RWPE1 (cell line): ENCODE data around the gene MICU2.

Source experiments
- CTCF ChIA-PET: fragments of 350-600 bp; sonication (Branson Sonifier 250); formaldehyde crosslinking; extraction: SDS; loops from one replicate; lab custom pipeline; 2021; lab: Yijun Ruan, JAX
- POLR2A ChIA-PET: fragments of 400-600 bp; formaldehyde crosslinking; extraction: SDS; loops from one replicate; lab custom pipeline; 2020; ENCODE audit warnings: antibody characterized with exemption; ENCODE audit not compliant: low non-redundant PET; lab: Yijun Ruan, JAX
- DNase-seq: peaks from one replicate; pipeline ENCODE4 v3.0.0; 2012; ENCODE audit warnings: low spot score
- H3K27ac ChIP-seq: fragments of 450-650 bp; 2 replicates; pipeline ENCODE4 v1.5.1; 2017
- TF ChIP-seq, protein P1 (sequence below): fragments of 450-650 bp; conservative IDR thresholded peaks from 2 replicates; pipeline ENCODE4 v1.5.1; 2017; ENCODE audit warnings: low read depth, mild to moderate bottlenecking

The MICU2 gene, protein sequence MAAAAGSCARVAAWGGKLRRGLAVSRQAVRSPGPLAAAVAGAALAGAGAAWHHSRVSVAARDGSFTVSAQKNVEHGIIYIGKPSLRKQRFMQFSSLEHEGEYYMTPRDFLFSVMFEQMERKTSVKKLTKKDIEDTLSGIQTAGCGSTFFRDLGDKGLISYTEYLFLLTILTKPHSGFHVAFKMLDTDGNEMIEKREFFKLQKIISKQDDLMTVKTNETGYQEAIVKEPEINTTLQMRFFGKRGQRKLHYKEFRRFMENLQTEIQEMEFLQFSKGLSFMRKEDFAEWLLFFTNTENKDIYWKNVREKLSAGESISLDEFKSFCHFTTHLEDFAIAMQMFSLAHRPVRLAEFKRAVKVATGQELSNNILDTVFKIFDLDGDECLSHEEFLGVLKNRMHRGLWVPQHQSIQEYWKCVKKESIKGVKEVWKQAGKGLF

GRCh38 chr13:21603531-21604448 is at the start of gene MICU2:
TSS of gene MICU2 (minus strand) at chr13:21604170. CDS start at chr13:21604148, 22 bp downstream.
- TF ChIP-seq, protein P1, sequence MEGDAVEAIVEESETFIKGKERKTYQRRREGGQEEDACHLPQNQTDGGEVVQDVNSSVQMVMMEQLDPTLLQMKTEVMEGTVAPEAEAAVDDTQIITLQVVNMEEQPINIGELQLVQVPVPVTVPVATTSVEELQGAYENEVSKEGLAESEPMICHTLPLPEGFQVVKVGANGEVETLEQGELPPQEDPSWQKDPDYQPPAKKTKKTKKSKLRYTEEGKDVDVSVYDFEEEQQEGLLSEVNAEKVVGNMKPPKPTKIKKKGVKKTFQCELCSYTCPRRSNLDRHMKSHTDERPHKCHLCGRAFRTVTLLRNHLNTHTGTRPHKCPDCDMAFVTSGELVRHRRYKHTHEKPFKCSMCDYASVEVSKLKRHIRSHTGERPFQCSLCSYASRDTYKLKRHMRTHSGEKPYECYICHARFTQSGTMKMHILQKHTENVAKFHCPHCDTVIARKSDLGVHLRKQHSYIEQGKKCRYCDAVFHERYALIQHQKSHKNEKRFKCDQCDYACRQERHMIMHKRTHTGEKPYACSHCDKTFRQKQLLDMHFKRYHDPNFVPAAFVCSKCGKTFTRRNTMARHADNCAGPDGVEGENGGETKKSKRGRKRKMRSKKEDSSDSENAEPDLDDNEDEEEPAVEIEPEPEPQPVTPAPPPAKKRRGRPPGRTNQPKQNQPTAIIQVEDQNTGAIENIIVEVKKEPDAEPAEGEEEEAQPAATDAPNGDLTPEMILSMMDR, result no peak
- peak within 1 kb of the TSS; percentile 92 for H3K27ac ChIP-seq
- ChIA-PET POLR2A (interaction anchor here (0.5 to 1.0 kb wide), 7 partner anchors 17 to 1186 kb away, joined by 3 to 9 read pairs (median 3); no protein-coding TSS in a partner anchor), CTCF (interaction anchor here (0.5 kb wide), 1 partner anchor 1690 kb away, joined by 4 read pairs; no protein-coding TSS in a partner anchor)
- DNase-seq, result peak; percentile 93

- H3K27ac ChIP-seq, result no peak overlapping the region
- peak; percentile 49 for DNase-seq
- CTCF ChIA-PET, result no interaction called here
- POLR2A ChIA-PET, result no interaction called here
- TF ChIP-seq, protein P1, result no peak
Measured at GRCh38 chr13:21641629-21642028, 37.7 kb upstream of the MICU2 start.

DNA sequence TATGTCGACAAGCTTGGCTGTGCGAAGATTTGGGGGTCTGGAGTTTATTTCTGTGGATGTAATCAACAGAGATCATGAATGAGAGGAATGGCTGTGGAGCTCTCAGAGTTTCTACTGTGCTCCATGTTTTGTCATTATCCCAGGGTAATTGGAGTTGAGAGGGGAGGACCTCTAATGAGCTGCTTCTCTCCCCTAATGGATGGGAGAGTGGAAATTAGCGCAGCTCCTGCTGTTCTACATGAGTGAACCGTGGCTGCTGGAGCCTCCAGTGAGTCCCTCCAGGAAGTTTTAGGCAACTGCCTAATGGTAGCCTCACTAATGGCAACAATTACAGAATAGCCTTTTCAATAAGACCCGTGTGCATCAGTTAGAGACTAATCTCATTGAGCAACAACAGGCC is 35.6 kb upstream of the MICU2 start:
- TF ChIP-seq, protein P1, result no peak
- DNase-seq, result no peak
- H3K27ac ChIP-seq, result no peak overlapping the region
- CTCF ChIA-PET, result no interaction called here
- POLR2A ChIA-PET, result no interaction called here

- ChIA-PET POLR2A (no interaction called here), CTCF (interaction anchor here (0.5 to 1.5 kb wide), 18 partner anchors 13 to 753 kb away, joined by 3 to 8 read pairs (median 4); no protein-coding TSS in a partner anchor)
- TF ChIP-seq, protein P1, result peak; percentile 81
- H3K27ac ChIP-seq, result peak overlapping the region; percentile 78
- DNase-seq, result peak; percentile 60
Measured at GRCh38 chr13:21638319-21639282, 34.6 kb upstream of the MICU2 start.

DNA sequence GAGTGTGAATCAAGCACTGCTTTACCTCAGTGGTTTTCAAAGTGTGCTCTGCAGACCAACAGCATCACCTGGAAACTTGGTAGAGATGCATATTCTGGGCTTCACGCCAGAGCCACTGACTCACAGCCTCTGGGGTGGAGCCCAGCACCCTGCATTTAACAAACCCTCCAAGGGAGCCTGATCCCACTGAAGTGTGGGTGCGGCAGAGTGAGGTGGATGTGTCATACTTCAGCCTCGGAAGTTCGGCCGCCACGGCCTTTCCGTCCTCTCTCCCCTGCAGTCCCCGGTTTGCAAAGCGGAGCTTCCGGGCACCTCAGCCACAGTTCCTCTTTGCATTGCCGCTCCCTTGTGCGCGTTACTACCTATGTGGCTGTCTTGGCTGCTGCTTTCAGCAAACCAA is 33.3 kb upstream of the MICU2 start:
- H3K27ac ChIP-seq, result peak overlapping the region; percentile 78
- CTCF ChIA-PET, result interaction anchor here (0.6 to 1.5 kb wide), 8 partner anchors 12 to 342 kb away, joined by 3 to 8 read pairs (median 3); no protein-coding TSS in a partner anchor
- TF ChIP-seq, protein P1, result no peak
- POLR2A ChIA-PET, result no interaction called here
- peak; percentile 96 for DNase-seq
